AG08395 (cell line): Measurements from ENCODE around the gene B3GNT9.

ENCODE experiments used
- DNase-seq: peaks from one replicate; pipeline ENCODE4 v3.0.0; 2012; ENCODE audit warnings: mixed read lengths, low spot score

The B3GNT9 gene

GRCh38 chr16:67150833-67151396 lies at the start of gene B3GNT9:
Gene B3GNT9 (minus strand): TSS chr16:67150998. CDS start chr16:67150485, 513 bp downstream.
- DNase-seq = peak; percentile 93

GRCh38 chr16:67200491-67200890 lies 49.7 kb upstream of the B3GNT9 start:
- no peak for DNase-seq

GRCh38 chr16:67199808-67200198 lies 49.0 kb upstream of the B3GNT9 start:
- no peak for DNase-seq

- no peak for DNase-seq
Measured at GRCh38 chr16:67199011-67199807, 48.4 kb upstream of the B3GNT9 start, which contains the start of gene ELMO3. Gene ELMO3 (plus strand): TSS chr16:67199131. CDS start chr16:67199327, 196 bp downstream.

- DNase-seq = peak; percentile 73
Measured at GRCh38 chr16:67198238-67198734, 47.5 kb upstream of the B3GNT9 start.

GRCh38 chr16:67197704-67198103 lies 46.9 kb upstream of the B3GNT9 start:
- no peak for DNase-seq

- no peak for DNase-seq
Measured at GRCh38 chr16:67196881-67197280, 46.1 kb upstream of the B3GNT9 start.

- no peak for DNase-seq
Measured at GRCh38 chr16:67195676-67196075, 44.9 kb upstream of the B3GNT9 start.

- no peak for DNase-seq
Measured at GRCh38 chr16:67194260-67194659, 43.5 kb upstream of the B3GNT9 start.

- DNase-seq = no peak
Measured at GRCh38 chr16:67193536-67193935, 42.7 kb upstream of the B3GNT9 start.

GRCh38 chr16:67192781-67193361 lies 42.1 kb upstream of the B3GNT9 start:
- no peak for DNase-seq

- peak; percentile 94 for DNase-seq
Measured at GRCh38 chr16:67191995-67192681, 41.3 kb upstream of the B3GNT9 start, which contains the start of gene E2F4. Gene E2F4 (plus strand): TSS chr16:67192155. CDS start chr16:67192228, 73 bp downstream.

GRCh38 chr16:67191411-67191994 lies 40.7 kb upstream of the B3GNT9 start:
- no peak for DNase-seq

GRCh38 chr16:67190448-67191399 lies 39.9 kb upstream of the B3GNT9 start:
- no peak for DNase-seq

- no peak for DNase-seq
Measured at GRCh38 chr16:67190041-67190440, 39.2 kb upstream of the B3GNT9 start, which contains the start of gene EXOC3L1. Gene EXOC3L1 (minus strand): TSS chr16:67190136. CDS start chr16:67189676, 460 bp downstream.

GRCh38 chr16:67188798-67189197 lies 38.0 kb upstream of the B3GNT9 start:
- DNase-seq = no peak

GRCh38 chr16:67188323-67188722 lies 37.5 kb upstream of the B3GNT9 start:
- DNase-seq = no peak

GRCh38 chr16:67187175-67187890 lies 36.5 kb upstream of the B3GNT9 start:
- no peak for DNase-seq

GRCh38 chr16:67186550-67186950 lies 35.8 kb upstream of the B3GNT9 start:
- DNase-seq = peak; percentile 48

- DNase-seq = no peak
Measured at GRCh38 chr16:67185651-67186134, 34.9 kb upstream of the B3GNT9 start.
